ENCODE measurements around the gene NKIRAS2.

DNA sequence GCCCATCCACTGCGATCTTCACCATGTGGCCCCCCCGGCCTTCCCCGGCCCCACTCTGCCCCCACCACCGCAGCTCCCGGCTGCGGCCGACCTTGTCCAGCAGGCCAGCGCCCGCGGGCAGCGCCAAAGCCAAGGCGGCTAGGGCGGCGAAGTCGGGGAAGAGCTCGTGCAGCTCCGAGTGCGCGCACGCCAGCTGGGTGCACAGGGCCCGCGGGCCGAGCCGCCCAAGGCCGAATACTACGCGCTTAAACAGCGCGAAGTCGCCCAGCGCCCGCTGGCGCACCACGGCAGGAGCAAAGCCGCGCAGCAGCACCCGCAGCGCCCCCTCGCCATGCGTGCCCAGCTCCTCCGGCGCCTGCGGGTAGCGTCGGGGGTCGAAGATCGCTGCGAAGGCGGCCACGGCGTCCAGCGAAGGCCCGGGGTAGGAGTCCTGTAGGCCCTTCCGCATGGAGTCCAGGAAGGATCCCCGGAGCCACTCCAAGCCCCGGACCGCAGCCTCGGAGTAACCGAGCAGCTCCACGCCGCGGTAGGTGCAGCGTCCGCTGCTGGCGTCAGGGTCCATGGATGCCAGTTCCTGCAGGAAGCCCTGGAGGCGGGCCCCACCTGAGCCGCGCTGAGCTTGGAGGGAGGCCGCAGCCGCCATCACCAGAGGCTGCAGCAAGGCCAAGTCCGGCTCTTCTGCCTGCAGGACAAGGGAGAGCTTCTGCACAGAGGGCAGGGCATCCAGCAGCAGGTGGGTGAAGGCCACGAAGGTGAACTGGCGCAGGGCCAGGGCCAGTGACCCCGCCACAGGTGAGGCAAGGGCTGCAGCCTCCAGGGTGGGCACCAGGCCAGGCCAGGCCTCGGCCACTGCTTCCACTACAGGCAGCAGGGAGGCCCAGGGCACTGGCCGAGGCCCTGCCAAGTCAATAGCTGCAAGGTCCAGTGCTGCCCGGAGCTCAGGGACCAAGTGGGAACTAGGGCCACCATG, 20.2 kb downstream of the NKIRAS2 start:
- TF ChIP-seq RAD21 (IDR thresholded peaks at IDR 0.05; ENCODE audit: low read depth) (no peak), ZBTB7A (IDR thresholded peaks at IDR 0.05; ENCODE audit: low read depth) (no peak), CEBPB (IDR thresholded peaks at IDR 0.05) (no peak), TCF12 (IDR thresholded peaks at IDR 0.05; ENCODE audit: low read depth) (no peak), EP300 (IDR thresholded peaks at IDR 0.05; ENCODE audit: borderline replicate concordance) (no peak), TAF1 (IDR thresholded peaks at IDR 0.05; ENCODE audit: low read depth) (no peak)
- TF ChIP-seq, protein P1, sequence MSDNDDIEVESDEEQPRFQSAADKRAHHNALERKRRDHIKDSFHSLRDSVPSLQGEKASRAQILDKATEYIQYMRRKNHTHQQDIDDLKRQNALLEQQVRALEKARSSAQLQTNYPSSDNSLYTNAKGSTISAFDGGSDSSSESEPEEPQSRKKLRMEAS (IDR thresholded peaks at IDR 0.05) = no peak
- TF ChIP-seq, protein P2, sequence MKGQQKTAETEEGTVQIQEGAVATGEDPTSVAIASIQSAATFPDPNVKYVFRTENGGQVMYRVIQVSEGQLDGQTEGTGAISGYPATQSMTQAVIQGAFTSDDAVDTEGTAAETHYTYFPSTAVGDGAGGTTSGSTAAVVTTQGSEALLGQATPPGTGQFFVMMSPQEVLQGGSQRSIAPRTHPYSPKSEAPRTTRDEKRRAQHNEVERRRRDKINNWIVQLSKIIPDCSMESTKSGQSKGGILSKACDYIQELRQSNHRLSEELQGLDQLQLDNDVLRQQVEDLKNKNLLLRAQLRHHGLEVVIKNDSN (IDR thresholded peaks at IDR 0.05) = no peak

All from Ishikawa (cell line).